Measurements from ENCODE around the gene EIF1AD.
"Not testable (repeated sequence)": the region's sequence is repeated elsewhere in the genome, so short reads cannot be mapped to it uniquely, and the experiment has no call there.

The EIF1AD gene, protein sequence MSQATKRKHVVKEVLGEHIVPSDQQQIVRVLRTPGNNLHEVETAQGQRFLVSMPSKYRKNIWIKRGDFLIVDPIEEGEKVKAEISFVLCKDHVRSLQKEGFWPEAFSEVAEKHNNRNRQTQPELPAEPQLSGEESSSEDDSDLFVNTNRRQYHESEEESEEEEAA

DNA sequence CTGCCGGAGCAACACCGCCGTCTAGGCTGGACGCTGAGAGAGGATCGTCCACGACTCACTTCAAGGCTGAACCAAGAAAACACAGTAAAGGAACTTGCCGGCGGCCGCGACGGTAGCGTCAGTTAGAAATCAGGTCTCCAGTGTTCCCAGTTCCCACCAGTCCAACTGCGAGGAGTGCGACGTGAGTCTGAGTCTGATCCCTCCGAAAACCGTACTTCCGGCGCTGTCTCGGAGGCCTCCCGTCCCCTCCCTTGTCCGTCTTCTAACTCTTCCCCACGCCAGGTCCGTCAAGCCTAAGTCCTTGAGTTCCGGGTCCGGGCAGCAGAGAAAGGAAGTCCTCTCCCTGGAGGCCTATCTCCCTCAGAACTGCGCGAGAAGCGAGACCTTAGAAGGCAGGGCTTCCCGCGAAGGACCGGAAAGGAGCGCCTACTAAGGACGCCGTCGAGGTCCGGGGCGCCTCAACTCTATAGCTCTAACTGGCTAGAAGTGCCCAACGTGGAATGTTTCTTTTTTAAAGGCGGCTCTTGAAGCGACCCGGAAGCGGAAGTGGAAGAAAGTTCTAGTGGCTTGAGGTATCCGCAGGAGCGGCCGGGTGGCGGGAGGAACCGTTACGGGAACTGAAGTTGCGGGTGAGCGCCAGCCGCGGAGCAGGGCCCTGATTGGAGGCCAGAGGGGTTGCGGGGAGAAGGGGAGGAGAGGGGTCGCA, at the start of gene EIF1AD, which contains the start of gene BANF1:
TSS of gene EIF1AD (minus strand) at position 216 of the 706 bp plus-strand sequence. CDS start 1,768 bp downstream, outside the sequence.
TSS of gene BANF1 (plus strand) at position 562 of the 706 bp plus-strand sequence. CDS start 748 bp downstream, outside the sequence.
- peak; percentile 98 for DNase-seq (ENCODE audit: low read depth, low spot score)

DNA sequence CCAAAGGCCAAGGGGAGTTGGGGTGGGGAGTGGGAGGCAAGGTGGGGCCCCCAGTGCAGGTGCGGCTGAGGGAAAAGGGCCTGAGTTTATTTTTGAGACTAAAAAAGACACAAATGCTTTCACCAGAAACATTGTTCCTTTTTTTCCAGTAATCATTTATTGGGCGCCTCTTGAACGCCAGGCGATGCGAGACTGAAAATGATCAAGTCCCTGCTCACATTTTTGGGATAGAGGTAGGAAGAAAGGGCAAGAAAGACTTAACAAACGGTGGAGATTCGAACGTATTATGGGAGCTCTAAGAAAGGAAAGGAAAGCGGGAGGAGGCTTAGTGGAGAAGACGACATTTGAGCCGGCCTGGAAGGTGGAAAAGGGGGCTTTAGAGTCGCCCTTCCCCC, 49.4 kb upstream of the EIF1AD start:
- no peak for DNase-seq (ENCODE audit: low read depth, low spot score)

DNA sequence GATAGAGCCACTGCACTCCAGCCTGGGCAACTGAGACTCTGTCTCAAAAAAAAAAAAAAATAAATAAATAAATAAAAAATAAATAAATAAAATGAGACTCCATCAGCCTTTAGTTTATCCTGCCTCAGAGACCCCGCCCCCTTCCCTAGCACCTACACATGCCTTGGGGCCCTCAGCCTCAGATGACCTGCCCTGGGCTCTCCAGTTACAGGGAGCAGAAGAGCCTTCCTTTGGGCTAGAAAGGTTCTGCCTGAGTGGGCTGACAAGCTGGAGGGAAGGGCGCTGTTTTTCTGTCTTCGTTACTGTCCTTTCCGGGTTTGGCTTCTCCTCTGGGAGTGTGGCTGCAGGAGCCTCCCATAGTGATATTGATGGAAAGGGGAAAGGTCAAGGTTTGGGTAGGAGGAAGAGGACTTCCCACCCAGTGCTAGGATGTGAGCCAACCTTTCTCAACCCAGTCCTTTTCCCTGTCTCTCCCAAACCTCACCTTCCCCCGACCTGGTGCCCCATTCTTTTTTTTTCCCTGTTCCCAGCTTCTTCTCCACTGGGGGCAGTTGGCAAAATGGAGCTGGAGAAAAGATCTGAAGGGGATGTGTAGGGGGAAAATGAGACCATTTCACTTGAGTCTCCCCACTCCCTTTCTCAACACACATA, 48.7 kb upstream of the EIF1AD start:
- no peak for DNase-seq (ENCODE audit: low read depth, low spot score)

DNA sequence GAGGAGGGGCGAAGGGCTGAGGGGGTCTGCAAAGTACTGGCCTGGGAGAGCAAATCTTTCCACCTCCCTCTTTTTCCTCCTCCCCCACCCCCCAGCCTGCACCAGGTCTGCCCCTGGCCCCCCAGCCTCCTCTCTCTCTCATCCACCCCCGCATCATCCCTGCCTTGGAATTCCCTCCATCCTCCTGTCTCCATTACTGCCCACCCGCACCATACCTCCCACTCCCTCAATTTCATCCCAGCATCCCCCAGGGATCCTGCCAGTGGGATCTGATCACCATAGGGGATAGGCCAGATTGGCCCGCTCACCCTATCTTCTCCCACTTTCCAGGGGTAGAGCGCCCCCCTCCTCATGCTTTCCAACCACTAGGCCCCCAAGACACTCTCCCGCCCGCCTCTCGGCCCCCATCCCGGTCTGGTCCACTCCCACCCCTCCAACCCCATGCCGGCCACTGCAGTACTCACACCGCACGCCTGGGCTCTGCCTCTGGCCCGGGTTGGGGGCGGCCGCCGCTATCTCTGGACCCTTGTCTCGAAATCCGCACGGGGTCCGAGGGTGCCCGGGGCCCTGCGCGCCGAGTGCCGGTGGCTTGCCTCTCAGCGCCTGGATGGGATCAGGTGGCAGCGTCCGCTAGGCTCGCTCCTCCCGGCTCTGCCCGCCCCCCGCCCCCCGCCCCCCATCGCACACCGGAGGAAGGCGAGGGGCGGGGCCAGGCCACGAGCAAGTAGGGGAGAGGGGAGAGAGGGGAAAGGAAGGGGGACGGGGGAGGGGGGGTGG, 46.8 kb upstream of the EIF1AD start, which contains the start of gene GAL3ST3:
TSS of gene GAL3ST3 (minus strand) at position 615 of the 777 bp plus-strand sequence. CDS start 3,746 bp downstream, outside the sequence.
- DNase-seq (ENCODE audit: low read depth, low spot score), result no peak

DNA sequence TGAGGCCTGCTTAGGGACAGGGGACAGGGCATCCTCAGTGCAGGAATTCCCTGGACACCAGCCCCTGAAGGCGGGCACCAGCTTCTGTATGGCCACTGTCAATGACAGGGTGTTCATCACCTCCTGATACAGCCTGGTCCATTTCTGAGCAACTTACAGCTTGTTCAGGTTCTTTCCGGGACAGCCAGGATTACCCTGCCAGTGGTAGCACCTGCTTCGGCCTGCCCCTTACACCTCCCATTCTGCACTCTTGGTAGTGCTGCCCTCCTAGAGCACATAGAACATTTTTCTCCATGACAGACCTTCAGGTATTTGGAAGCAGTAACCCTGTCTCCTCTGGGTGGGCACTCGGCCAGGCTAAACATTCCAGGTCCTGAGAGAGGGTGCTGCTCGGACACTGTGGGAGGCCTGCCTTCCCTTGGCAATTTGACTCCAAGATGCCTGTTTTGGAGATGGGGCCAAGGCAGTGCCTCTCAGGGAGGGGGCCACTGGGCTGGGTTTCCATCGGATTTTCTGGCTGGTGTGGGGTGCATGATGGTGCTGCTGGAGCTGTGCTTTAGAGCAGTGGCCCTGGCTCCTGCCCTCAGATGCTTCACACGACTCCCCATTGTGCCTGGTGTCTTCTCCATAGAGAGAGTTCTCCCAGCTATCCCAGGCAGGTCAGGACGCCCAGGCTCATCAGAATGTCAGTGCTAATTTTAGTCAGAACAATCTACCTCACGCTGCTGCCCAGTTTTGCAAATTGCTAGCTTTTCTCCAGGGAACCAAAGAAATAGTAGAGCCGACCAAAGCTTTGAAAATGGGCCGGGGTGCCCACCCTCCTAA, 45.8 kb upstream of the EIF1AD start:
- no peak for DNase-seq (ENCODE audit: low read depth, low spot score)

DNA sequence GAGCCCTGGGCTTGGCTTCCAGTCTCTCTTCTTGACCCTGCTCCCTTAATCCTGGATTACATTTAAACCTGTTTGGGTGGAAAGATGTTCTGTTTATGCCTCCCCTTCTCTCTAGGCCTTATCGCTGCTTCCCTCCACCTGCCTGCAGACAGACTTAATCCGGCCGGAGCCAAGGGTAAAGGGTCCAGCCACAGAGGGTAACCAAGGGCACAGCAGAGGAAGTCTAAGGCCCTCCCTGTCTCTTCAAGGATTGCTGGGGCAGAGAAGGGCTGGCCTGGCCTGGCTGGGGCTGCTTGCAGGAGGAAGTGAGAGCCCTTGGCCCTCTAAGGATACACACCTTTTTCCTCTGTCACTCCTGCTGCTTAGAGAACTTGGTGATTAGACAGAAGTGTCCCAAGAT, 44.9 kb upstream of the EIF1AD start:
- no peak for DNase-seq (ENCODE audit: low read depth, low spot score)

DNA sequence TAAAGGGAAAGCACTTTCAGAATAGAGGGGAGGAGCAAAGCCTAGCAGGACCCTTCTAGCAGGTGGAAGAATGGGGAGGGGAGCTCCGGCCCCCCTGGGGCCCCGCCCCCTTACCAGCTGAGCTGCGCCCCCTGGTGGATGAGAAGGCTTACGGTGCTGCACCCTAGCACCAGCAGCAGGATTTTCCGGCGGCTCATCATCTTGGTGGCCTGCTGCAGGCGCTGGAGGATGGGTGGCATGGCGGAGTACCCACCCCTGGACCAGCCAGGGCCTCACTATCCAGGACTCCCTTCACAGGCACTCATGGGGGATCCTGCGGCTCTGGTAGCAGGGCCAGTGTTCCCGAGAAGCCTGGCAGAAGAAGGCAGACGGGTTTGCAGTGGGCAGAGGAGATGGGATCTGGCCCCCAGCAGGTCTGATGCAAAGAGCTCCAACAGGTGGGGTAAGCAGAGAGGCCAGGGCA, 43.3 kb upstream of the EIF1AD start:
- DNase-seq (ENCODE audit: low read depth, low spot score), result peak; percentile 56

DNA sequence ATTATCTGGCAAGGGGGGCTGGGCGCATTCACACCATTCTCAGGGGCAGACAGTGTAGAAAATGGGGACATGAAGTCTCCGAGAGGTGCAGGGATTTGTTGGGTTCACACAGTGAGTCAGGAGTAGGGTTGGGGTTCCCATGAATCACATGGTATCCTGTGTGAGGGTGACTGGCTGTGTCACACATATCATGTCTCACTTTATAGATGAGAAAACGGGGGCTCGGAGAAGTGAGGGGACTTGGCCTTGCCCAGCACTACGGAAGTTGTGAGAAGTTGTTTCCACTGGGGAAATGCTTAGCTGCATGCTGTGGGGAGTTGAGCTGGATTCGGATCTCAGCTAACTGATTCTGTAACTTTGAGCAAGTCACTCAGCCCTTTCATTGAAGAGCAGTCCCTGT, 42.8 kb upstream of the EIF1AD start:
- no peak for DNase-seq (ENCODE audit: low read depth, low spot score)

DNA sequence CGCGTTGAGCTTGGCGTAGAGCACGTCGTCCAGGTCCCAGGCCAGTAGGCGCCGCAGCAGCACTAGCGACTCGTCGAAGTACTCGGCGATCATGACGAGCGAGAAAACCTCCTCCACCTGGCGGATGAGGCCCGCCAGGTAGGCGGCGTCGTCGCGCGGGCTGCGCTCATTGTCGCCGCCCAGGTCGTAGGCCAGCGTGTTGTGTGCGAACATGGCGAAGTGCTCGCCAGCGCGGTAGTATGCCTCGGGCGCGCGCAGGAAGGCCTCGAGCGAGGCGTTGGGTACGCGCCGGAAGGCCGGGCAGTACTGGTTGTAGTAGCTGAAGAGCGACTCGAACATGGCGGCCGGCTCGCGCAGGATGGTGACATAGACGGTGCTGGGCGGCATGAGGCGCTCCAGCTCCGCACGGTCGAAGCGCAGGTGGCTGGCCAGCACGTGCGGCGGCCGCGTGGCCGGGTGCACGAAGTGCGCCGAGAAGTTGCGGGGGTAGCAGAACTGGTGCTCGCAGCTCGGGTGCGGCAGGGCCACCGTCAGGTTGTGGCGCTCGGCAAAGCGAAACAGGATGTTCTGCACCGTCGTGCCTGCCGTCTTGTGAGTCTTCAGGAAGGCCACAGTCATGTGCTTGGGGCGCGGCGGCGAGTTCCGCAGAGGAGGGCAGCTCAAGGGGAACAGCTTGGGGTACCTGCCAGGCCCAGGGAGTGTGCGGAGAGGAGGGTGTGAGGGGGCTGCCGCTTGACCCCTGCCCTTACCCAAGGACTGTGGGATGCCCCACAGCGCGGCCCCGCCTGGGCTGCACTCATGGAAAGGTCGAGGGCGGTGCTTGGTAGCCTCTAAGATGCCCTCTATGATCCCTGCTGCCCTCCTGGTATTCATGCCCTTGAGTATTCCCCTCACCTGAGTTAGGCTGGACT, 41.3 kb upstream of the EIF1AD start:
- DNase-seq (ENCODE audit: low read depth, low spot score), result no peak

DNA sequence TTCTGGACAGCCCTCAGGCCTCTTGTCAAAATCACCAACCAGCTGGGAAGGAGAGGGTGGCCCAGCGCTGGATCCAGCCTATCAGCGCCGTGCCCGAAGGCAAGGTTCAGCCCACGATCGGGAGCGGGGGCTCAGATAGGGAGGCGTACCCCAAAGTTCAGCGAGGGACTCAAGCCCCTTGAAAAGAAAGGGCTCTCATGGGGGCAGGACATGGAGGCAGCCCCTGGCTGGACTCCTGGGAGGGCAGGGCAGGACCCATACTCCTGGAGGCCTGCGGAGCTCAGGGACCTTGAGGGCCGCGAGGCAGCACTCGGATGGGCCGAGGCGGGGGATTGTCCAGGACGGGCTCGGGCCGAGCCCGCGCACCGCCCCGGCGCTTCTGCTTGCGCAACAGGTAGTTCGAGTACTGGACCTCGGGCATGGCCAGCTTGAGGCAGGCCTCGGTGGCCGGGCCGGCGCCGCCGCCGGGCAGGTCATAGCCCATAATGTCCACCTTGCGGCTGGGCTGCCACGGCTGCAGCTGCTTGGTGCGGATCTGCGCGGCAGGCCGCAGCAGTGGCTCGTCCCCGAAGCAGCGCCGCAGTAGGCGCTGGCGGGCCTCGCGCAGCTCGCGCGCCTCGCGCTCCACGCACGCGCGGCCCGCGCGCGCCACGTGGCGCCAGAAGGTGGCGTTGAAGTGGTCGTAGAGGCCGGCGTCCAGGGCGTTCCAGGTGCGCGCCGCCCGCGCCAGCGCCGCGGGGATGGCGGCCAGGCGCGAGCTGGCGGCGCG, 40.5 kb upstream of the EIF1AD start:
- no peak for DNase-seq (ENCODE audit: low read depth, low spot score)

DNA sequence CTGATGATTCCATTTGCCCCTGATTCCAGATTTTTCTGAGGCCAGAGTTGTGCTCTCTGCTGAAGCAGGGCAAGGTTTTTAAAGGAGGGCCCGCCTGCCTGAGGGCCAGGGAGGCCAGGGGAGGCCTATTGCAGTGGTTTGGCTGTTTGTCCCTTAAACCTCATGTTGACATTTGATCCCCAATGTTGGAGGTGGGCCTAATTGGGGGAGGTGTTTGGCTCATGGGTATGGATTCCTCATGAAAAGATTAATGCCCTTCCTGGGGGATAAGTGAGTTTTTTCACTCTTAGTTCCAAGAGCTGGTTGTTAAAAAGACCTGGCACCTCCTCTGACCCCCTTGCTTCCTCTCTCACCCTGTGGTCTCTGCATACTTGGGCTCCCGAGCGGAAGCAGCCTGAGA, 37.8 kb upstream of the EIF1AD start:
- DNase-seq (ENCODE audit: low read depth, low spot score), result no peak

DNA sequence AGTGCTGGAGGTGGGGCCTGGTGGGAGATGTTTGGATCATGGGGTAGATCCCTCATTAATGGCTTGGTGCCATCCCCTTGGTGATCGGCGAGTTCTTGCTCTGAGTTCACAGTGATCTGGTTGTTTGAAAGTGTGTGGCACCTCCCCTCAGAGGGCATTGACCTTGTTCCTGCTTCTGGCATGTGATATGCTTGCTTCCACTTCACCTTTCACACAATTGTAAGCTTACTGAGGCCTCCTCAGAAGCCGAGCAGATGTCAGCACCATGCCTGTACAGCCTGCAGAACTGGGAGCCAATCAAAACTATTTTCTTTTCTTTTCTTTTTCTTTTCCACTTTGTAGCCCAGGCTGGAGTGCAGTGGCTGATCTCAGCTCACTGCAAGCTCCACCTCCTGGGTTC, 35.4 kb upstream of the EIF1AD start:
- no peak for DNase-seq (ENCODE audit: low read depth, low spot score)

DNA sequence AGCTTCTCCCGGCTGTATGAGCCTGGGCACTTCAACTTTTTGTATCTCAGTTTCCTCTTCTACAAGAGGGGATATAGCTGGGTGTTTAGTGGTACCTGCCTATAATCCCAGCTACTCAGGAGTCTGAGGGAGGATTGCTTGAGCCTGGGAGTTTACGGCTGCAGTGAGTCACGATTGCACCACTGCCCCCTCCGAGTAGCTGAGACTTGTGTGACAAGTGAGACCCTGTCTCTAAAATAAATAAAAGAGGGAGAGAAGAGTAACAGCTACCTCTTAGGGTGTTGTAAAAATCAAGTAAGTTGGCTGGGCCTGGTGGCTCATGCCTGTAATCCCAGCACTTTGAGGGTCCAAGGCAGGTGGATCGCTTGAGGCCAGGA, 34.4 kb upstream of the EIF1AD start:
- DNase-seq (ENCODE audit: low read depth, low spot score), result no peak

DNA sequence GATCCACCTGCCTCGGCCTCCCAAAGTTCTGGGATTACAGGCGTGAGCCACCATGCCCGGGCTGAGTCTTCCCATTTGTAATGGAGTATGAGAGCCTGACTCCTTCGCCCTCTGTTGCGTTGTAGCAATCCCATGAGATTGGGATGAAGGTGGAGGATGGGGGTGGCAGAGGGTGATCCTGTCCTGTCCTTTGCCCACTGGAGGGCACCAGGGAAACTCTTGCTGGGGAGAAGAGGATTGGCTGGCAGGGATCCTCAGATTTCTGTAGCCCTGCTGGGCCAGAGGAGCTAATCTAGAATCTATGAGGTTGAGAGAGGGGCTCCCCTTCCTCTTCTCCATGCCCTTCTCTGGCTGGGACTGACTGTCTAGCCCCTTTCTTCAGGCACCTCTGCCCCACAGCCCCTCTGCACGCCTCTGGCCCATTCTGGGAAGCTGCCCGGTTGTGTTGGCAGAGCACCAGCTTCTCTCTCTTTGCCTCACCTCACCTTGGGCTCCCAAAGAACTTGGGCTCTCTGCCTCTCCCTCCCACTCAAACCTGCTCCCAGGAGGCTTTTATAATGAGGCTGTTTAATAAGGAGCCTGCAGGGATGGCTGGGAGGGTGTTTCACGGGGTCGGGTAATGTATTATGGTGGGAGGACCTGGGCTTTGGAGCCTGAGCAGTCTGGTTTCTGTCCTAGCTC, 33.8 kb upstream of the EIF1AD start:
- no peak for DNase-seq (ENCODE audit: low read depth, low spot score)

DNA sequence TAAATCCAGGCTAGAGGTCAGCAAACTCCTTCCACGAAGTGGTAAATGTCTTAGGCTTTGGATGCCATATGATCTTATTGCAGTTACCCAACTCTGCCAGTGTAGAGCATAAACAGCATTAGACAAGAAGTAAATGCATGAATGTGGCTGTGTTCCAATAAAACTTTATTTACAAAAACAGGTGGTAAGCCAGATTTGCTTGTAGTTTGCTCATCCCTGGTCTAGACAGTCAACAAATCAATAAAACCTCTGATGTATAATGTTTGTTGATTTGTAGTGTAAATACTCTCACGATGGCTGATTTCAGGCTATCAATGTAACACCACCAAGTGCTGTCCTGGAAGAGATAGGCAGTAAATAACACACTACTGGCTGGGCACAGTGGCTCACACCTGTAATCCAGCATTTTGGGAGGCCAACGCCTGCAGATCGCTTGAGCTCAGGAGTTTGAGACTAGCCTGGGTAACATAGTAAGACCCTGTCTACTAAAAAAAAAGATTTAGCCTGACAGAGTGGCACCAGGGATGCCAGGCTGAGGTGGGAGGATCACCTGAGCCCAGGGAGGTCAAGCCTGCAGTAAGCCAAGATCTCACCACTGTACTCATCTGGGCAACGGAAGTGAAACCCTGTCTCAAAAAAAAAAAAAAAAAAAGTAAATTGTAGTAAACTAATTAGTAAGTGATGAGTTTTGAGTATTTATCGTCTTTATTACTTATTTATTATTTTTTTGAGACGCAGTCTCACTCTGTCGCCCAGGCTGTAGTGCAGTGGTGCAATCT, 31.2 kb upstream of the EIF1AD start:
- no peak for DNase-seq (ENCODE audit: low read depth, low spot score)

DNA sequence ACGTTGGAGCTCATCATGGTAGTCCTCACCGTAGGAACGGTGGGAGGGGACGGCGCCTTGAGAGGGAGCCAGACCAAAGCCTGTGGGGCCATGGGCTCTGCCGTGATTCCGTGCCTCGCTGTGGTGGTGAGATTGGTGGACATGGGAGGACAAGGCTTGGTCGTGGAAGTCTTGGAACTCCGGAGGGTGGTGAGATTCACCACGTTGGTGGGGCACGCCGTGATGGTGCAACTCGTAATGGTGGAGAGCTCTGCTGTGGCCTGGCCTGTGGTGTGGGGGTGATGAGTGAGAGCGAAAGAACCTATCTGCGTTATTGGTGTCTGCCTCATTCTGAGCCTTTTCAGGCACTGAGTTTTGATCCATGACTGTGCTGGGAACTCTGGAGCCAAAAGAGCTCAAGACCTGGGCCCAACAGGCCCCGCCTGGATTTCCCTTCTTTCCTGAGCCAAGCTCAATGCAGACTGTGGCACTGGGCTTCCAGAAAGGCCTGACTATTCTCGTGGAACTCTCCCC, 24.1 kb upstream of the EIF1AD start, which contains the start of gene CATSPER1:
TSS of gene CATSPER1 (minus strand) at position 463 of the 513 bp plus-strand sequence. CDS start at position 363, 100 bp downstream.
- DNase-seq (ENCODE audit: low read depth, low spot score), result no peak

DNA sequence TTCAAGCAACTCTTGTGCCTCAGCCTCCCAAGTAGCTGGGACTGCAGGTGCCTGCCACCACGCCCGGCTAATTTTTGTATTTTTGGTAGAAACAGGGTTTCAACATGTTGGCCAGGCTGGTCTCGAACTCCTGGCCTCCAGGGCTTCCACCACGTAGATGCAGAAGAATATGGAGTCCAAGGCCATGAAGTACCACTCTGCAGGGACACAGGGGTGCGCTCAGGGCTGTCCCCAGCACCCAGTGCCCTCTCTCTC, 21.2 kb upstream of the EIF1AD start:
- not testable (repeated sequence) for DNase-seq (ENCODE audit: low read depth, low spot score)
